Right cardiac atrium (tissue), 5 donors: Measurements from ENCODE around the gene SAC3D1. TPM values are rescaled to one million over a fixed set of nuclear protein-coding genes. Genes with fewer than 3 reads are reported as not detected.
A peak's percentile ranks its signal among the peaks of the same experiment; 100 is the strongest.

Experiments used
- ATAC-seq, 2 donors: fragments of 200-7000 bp; cut with Tn5 transposase; one replicate each; pipeline versions ENCODE4 v1.8.0 to v1.9.1; 2020; ENCODE audit warnings: moderate library complexity in 2 of 2, mild to moderate bottlenecking in 1 of 2
- DNase-seq, 3 donors: peaks; one replicate each; pipeline ENCODE4 v3.0.0-alpha.2; 2020
- H3K27ac ChIP-seq: one replicate; pipeline ENCODE4 v1.5.1; 2013; ENCODE audit warnings: mild to moderate bottlenecking, low read length, control low read depth, moderate library complexity
- H3K27me3 ChIP-seq: one replicate; pipeline ENCODE4 v1.6.1; 2013; ENCODE audit not compliant: control insufficient read depth, insufficient read depth
- H3K4me1 ChIP-seq: one replicate; pipeline ENCODE4 v1.6.1; 2013; ENCODE audit warnings: low read length; ENCODE audit not compliant: control insufficient read depth, insufficient read depth
- H3K4me3 ChIP-seq: one replicate; pipeline ENCODE4 v1.5.1; 2013; ENCODE audit warnings: low read length, control low read depth
- H3K9me3 ChIP-seq: one replicate; pipeline ENCODE4 v1.6.1; 2013; ENCODE audit warnings: low read length; ENCODE audit not compliant: control insufficient read depth
- WGBS: extraction: QIAGEN DNeasy Blood & Tissue Kit; methylation state at CpG from one replicate; pipeline ENCODE4 v1.1.7; 2013; 5-methylcytosine and 5-hydroxymethylcytosine counted together
- intact Hi-C, 4 donors: fragments of 100-400 bp; cut with DNase I; formaldehyde crosslinking; loops; one replicate each; pipeline versions ENCODE4 v1.11.0 to v1.14.0; 2022 to 2023
- polyA plus RNA-seq: library from polyadenylated mRNA; stranded (reverse); fragments of 200-250 nt; gene quantifications from one replicate; pipeline ENCODE4 v1.2.3, GENCODE V29; 2013
- total RNA-seq, 4 donors: library from RNA; stranded (reverse); fragmentation: NEBNext Ultra II Directional; extraction: Animal tissue kit (Norgen Biotek cat#: 25700); gene quantifications; one replicate each; pipeline ENCODE4 v1.2.1, GENCODE V29; 2021
- donor health status: healthy with polysubstance abuse.
- donor health status: DM: no; HTN: yes; CAD: no.
- donor health status: DM: no; HTN: no; CAD: no.
- donor health status: DM: no; HTN: yes; CAD: no; lungs with severe emphysema.
- donor health status: DM: yes; HTN: yes; CAD: no.

Gene SAC3D1
- total and polyA plus RNA-seq, 5 donors = 4.2 to 7.7 (median 6.4) TPM

DNA sequence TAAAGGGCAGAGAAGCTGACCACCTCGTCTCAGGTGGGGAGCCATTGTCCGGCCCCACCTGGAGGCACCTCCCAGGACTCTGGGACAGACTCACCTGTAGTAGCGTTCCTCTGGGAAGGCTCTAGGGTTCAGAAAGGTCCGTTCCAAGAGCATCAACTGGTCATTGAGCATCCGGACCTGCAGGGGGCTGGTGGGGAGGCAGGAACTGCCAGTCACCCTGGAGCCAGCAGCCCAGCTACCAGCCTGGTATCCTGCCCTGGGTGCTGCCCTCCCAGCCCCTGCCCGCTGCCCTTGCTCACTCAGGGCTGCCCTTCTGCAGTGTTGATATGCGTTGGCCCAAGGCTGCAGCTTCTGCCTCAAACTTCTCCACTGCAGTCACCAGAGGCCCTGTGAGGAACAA, 4.7 kb downstream of the SAC3D1 start:
- no peak overlapping the region for H3K4me3 ChIP-seq
- no peaks in the 10 kb centered on the region for H3K27me3 ChIP-seq
- intact Hi-C loops = loop anchor here in 1 of 4 donors (5.0 kb wide), 1 partner anchor 37 kb away; the partner anchor contains the start of genes CDCA5 and ZFPL1
- H3K27ac ChIP-seq = no peak overlapping the region
- H3K4me1 ChIP-seq = no peaks in the 10 kb centered on the region
- H3K9me3 ChIP-seq = no peaks in the 10 kb centered on the region
- ATAC-seq = no peak
- peak in 1 of 3 donors; percentile 39 for DNase-seq
- WGBS = 91% methylated on average over 7 of the region's 7 CpGs

DNA sequence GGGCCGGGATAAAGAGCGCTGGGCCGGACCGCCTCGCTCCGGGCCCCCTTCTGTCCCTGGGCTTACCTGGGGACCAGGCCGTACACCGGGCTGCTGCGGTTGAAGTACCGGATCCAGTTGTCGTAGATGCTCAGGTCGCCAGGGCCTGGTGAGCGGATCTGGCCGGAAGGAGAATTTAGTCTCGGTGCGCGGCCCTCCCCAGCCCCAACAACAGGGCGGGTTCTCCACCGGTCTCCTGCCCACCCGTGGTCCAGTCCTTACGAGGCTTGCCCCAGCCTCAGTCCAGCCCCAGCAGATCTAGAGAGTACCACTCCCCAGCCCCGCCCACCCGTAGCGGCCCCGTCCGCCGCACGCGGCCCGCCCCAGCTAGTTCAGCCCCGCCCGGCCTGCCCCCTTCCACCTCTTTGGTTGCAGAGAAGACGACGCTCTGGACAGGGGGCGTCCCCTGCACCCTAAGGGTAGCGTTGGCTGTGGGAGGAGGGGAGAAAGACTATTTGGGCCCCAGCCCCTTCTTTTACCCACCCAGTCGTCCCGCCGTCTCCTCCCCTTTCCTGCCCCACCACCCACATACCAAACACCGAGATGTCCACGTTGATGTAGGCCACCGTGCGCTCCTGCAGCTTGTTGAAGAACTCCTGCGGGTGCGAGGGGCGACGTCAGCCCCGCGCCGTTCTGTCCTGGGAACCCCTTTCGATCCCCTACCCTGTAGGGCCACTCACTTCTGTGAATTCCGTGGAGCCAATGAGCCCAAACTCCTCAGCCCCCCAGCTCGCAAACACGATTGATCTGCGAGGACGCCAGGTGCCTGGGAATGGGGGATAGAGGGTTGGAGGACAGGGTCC, 6.8 kb downstream of the SAC3D1 start:
- peak; percentile 59 to 73 for ATAC-seq
- H3K9me3 ChIP-seq = no peaks in the 10 kb centered on the region
- peak; percentile 46 to 84 (median 78) for DNase-seq
- no peaks in the 10 kb centered on the region for H3K27me3 ChIP-seq
- H3K4me1 ChIP-seq = no peaks in the 10 kb centered on the region
- 10% methylated on average over 56 of the region's 56 CpGs for WGBS
- H3K4me3 ChIP-seq = peak overlapping the region; percentile 66
- intact Hi-C loops = loop anchor here in 1 of 4 donors (5.0 kb wide), 1 partner anchor 34 kb away; the partner anchor contains the start of genes CDCA5 and ZFPL1
- no peak overlapping the region for H3K27ac ChIP-seq

DNA sequence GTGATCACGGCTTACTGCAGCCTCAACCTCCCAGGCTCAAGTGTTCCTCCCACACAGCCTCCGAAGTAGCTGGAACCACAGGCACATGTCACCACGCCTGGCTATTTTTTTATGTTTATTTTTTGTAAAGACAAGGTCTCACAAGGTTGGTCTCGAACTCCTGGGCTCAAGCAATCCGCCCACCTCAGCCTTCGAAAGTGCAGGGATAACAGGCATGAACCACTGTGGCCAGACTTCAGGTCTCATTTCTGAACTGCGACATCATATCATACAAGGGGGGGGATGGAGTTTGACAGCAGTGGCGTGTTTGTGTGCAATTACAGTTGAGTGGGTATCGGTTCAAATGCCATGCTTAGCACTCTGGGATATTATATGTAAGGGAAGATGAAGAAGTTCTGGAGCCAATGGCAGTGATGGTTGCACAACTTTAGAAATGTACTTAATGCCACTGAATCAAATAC, 10.4 kb downstream of the SAC3D1 start:
- intact Hi-C loops = no loop called here
- WGBS = 71% methylated on average over 9 of the region's 9 CpGs
- no peaks in the 10 kb centered on the region for H3K27me3 ChIP-seq
- H3K27ac ChIP-seq = no peak overlapping the region
- H3K9me3 ChIP-seq = no peaks in the 10 kb centered on the region
- H3K4me3 ChIP-seq = no peak overlapping the region
- ATAC-seq (no peak), DNase-seq (peak in 1 of 3 donors; percentile 4)
- H3K4me1 ChIP-seq = no peaks in the 10 kb centered on the region

DNA sequence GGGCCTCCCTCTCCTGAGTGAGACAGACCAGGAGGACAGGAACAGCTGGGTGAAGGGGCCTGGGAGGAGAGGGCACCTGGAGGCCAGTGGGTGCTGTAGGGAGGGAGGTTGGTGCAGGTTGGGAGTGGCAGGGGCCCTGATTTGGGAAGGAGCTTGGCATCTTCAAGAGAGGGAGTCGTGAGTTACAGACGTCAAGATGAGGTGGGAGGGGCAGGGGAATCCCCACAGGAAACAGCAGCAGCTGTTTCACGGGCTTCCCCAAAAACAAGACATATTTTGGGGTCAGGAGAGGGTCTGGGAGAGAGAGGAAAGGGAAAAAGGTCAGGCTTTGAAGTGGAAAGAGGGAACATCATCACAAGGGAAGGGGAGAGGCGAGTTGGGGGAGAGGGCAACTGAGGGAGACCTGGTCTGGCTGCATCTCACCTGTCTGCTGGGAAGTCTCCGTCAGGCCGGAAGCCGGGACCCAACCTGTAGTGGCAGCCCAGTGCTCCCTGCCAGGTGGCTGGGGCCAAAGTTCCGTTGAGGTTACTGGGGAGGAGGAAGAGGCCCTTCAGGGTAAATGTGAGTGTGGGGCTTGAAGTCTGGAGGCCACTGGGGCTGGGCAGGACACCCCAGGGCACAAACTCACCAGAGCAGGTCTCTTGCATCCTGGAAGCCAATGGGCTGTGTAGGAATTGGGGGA, 13.0 kb downstream of the SAC3D1 start:
- Histone ChIP-seq H3K4me1 (no peaks in the 10 kb centered on the region), H3K27ac (no peak overlapping the region), H3K4me3 (no peak overlapping the region), H3K9me3 (no peaks in the 10 kb centered on the region), H3K27me3 (no peaks in the 10 kb centered on the region)
- intact Hi-C loops = no loop called here
- ATAC-seq (no peak), DNase-seq (no peak)
- WGBS = 48% methylated on average over 8 of the region's 8 CpGs

GRCh38 chr11:65055538-65055937, 14.5 kb downstream of the SAC3D1 start:
- WGBS = 89% methylated on average over 1 of the region's 1 CpG
- ATAC-seq = no peak
- intact Hi-C loops = no loop called here

GRCh38 chr11:65056999-65057398, 16.0 kb downstream of the SAC3D1 start:
- ATAC-seq = no peak
- 91% methylated on average over 6 of the region's 6 CpGs for WGBS
- H3K9me3 ChIP-seq = no peaks in the 10 kb centered on the region
- H3K27me3 ChIP-seq = no peaks in the 10 kb centered on the region
- DNase-seq = no peak
- H3K4me1 ChIP-seq = no peaks in the 10 kb centered on the region
- H3K4me3 ChIP-seq = no peak overlapping the region
- intact Hi-C loops = no loop called here
- no peak overlapping the region for H3K27ac ChIP-seq

More at GRCh38 chr11:65055538-65055937, 14.5 kb downstream of the SAC3D1 start:
- no peaks in the 10 kb centered on the region for H3K9me3 ChIP-seq
- no peak for DNase-seq
- no peak overlapping the region for H3K27ac ChIP-seq
- no peaks in the 10 kb centered on the region for H3K27me3 ChIP-seq
- no peaks in the 10 kb centered on the region for H3K4me1 ChIP-seq
- no peak overlapping the region for H3K4me3 ChIP-seq

GRCh38 chr11:65057526-65057925, 16.5 kb downstream of the SAC3D1 start:
- Histone ChIP-seq H3K4me1 (no peaks in the 10 kb centered on the region), H3K9me3 (no peaks in the 10 kb centered on the region), H3K4me3 (no peak overlapping the region), H3K27ac (no peak overlapping the region), H3K27me3 (no peaks in the 10 kb centered on the region)
- no peak for DNase-seq
- ATAC-seq = peak in 1 of 2 donors; percentile 14
- intact Hi-C loops = no loop called here
- 93% methylated on average over 7 of the region's 7 CpGs for WGBS

DNA sequence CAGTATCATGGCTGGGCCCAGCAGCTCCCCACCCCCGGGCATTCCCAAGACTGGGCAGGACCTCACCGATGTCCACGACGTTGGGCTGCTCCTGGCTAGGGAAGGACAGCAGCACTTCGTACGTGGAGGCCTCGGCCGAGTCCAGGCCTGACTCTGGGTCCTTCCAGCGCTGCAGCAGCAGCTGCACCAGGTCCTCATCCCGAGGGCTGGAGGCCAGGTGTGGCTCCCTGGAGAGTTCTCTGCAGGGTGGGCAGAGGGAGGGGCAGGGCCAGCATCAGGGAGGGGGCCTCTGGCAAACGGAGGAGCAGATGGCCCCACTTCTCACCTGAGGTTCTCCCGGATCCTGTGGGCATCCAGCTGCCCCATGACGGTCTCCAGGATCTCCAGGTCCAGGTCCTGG, 17.0 kb downstream of the SAC3D1 start:
- H3K4me3 ChIP-seq = no peak overlapping the region
- intact Hi-C loops = no loop called here
- ATAC-seq = peak in 1 of 2 donors; percentile 15
- H3K27me3 ChIP-seq = no peaks in the 10 kb centered on the region
- DNase-seq = peak in 1 of 3 donors; percentile 50
- H3K9me3 ChIP-seq = no peaks in the 10 kb centered on the region
- WGBS = 70% methylated on average over 13 of the region's 13 CpGs
- H3K4me1 ChIP-seq = no peaks in the 10 kb centered on the region
- H3K27ac ChIP-seq = no peak overlapping the region

GRCh38 chr11:65058419-65059054, 17.5 kb downstream of the SAC3D1 start, which contains the start of gene NAALADL1:
Gene NAALADL1, minus strand, starts transcription at chr11:65058553. Its CDS starts 32 bp downstream, at chr11:65058521.
- ATAC-seq (no peak), DNase-seq (peak in 1 of 3 donors; percentile 16)
- WGBS = 77% methylated on average over 8 of the region's 8 CpGs
- no peaks in the 10 kb centered on the region for H3K4me1 ChIP-seq
- no peak within 1 kb of the TSS for H3K27ac ChIP-seq
- H3K27me3 ChIP-seq = no peaks in the 10 kb centered on the region
- no peaks in the 10 kb centered on the region for H3K9me3 ChIP-seq
- H3K4me3 ChIP-seq = no peak within 1 kb of the TSS
- intact Hi-C loops = no loop called here

DNA sequence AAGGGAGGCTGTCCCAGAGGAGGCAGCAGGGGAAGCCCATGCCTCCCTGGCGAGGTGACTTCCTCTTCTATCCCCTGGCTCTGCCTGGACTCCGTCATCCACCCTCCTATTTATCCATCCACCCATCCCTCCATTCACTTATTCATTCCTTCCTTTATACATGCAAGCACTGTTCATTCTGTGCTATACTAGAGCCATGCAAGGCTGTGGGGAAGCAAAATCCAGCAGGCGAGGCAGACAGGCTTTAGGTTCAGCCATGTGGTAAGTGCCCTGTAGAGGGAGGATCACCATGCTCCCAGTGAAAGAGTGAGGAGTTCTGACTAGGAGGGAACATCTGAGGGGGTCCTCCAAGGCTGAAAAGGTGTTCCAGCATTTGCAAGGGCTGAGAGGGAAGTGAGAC, 18.5 kb downstream of the SAC3D1 start:
- intact Hi-C loops = no loop called here
- no peaks in the 10 kb centered on the region for H3K4me1 ChIP-seq
- no peaks in the 10 kb centered on the region for H3K27me3 ChIP-seq
- no peak overlapping the region for H3K27ac ChIP-seq
- peak in 1 of 3 donors; percentile 1 for DNase-seq
- no peaks in the 10 kb centered on the region for H3K9me3 ChIP-seq
- 56% methylated on average over 3 of the region's 3 CpGs for WGBS
- H3K4me3 ChIP-seq = no peak overlapping the region
- ATAC-seq = no peak
